ENCODE results near the gene AMOT.

AMOT gene

GRCh38 chrX:112840382-112841113 is at the start of gene AMOT:
AMOT (minus strand) TSS chrX:112840831; CDS start chrX:112823126, 17,705 bp downstream.
- in situ Hi-C loops (cut with MboI; ENCODE audit: low pct_unique_long_range_greater_than_20kb, low sequenced_read_pairs, unreplicated experiment) = no loop called here
- no peak for TF ChIP-seq CTCF (IDR thresholded peaks at IDR 0.05; ENCODE audit: extremely low read depth, insufficient read depth, missing control alignments)
- peak; percentile 51 for DNase-seq (ENCODE audit: low spot score)

- in situ Hi-C loops (cut with MboI; ENCODE audit: low pct_unique_long_range_greater_than_20kb, low sequenced_read_pairs, unreplicated experiment) = no loop called here
- no peak for TF ChIP-seq CTCF (IDR thresholded peaks at IDR 0.05; ENCODE audit: extremely low read depth, insufficient read depth, missing control alignments)
- DNase-seq (ENCODE audit: low spot score) = no peak
These were observed 48.8 kb upstream of the AMOT start for GRCh38 chrX:112889400-112889799.

- TF ChIP-seq CTCF (IDR thresholded peaks at IDR 0.05; ENCODE audit: extremely low read depth, insufficient read depth, missing control alignments) = no peak
- in situ Hi-C loops (cut with MboI; ENCODE audit: low pct_unique_long_range_greater_than_20kb, low sequenced_read_pairs, unreplicated experiment) = no loop called here
- DNase-seq (ENCODE audit: low spot score) = no peak
These were observed 48.3 kb upstream of the AMOT start for GRCh38 chrX:112888916-112889315.

- in situ Hi-C loops (cut with MboI; ENCODE audit: low pct_unique_long_range_greater_than_20kb, low sequenced_read_pairs, unreplicated experiment) = no loop called here
- DNase-seq (ENCODE audit: low spot score) = no peak
- no peak for TF ChIP-seq CTCF (IDR thresholded peaks at IDR 0.05; ENCODE audit: extremely low read depth, insufficient read depth, missing control alignments)
These were observed 37.1 kb upstream of the AMOT start for GRCh38 chrX:112877771-112878173.

GRCh38 chrX:112874614-112875013 is 34.0 kb upstream of the AMOT start:
- no peak for TF ChIP-seq CTCF (IDR thresholded peaks at IDR 0.05; ENCODE audit: extremely low read depth, insufficient read depth, missing control alignments)
- in situ Hi-C loops (cut with MboI; ENCODE audit: low pct_unique_long_range_greater_than_20kb, low sequenced_read_pairs, unreplicated experiment) = no loop called here
- no peak for DNase-seq (ENCODE audit: low spot score)

GRCh38 chrX:112874175-112874574 is 33.5 kb upstream of the AMOT start:
- DNase-seq (ENCODE audit: low spot score) = no peak

More at GRCh38 chrX:112874175-112874574, 33.5 kb upstream of the AMOT start:
- in situ Hi-C loops (cut with MboI; ENCODE audit: low pct_unique_long_range_greater_than_20kb, low sequenced_read_pairs, unreplicated experiment) = no loop called here
- peak; percentile 16 for TF ChIP-seq CTCF (IDR thresholded peaks at IDR 0.05; ENCODE audit: extremely low read depth, insufficient read depth, missing control alignments)

All from GM13977 (cell line).